NCI-H1694 (cell line): ENCODE data around the gene MED29.

Source experiments
- DNase-seq: peaks from one replicate; lab custom pipeline; 2025; lab: John Stamatoyannopoulos, UW

Gene MED29

GRCh38 chr19:39411081-39411831, 20.1 kb downstream of the MED29 start:
- DNase-seq, result no peak

- DNase-seq, result peak; percentile 95
Measured at GRCh38 chr19:39411832-39412099, 20.6 kb downstream of the MED29 start.

- peak; percentile 99 for DNase-seq
Measured at GRCh38 chr19:39412100-39412866, 21.1 kb downstream of the MED29 start, which contains the start of gene PLEKHG2. Gene PLEKHG2, plus strand, starts transcription at chr19:39412669. Its CDS starts 1,418 bp downstream, at chr19:39414087.

GRCh38 chr19:39412867-39413271, 21.7 kb downstream of the MED29 start:
- no peak for DNase-seq

- DNase-seq, result peak; percentile 27
Measured at GRCh38 chr19:39413272-39413910, 22.2 kb downstream of the MED29 start.

- DNase-seq, result no peak
Measured at GRCh38 chr19:39413911-39414608, 22.9 kb downstream of the MED29 start.

GRCh38 chr19:39415111-39416046, 24.2 kb downstream of the MED29 start:
- DNase-seq, result no peak

- DNase-seq, result no peak
Measured at GRCh38 chr19:39416152-39417120, 25.3 kb downstream of the MED29 start.

GRCh38 chr19:39417463-39418181, 26.4 kb downstream of the MED29 start:
- DNase-seq, result no peak

- no peak for DNase-seq
Measured at GRCh38 chr19:39419003-39419402, 27.8 kb downstream of the MED29 start.

- no peak for DNase-seq
Measured at GRCh38 chr19:39420769-39421168, 29.6 kb downstream of the MED29 start.

GRCh38 chr19:39422020-39422419, 30.8 kb downstream of the MED29 start:
- no peak for DNase-seq

GRCh38 chr19:39423258-39424086, 32.3 kb downstream of the MED29 start:
- no peak for DNase-seq

- no peak for DNase-seq
Measured at GRCh38 chr19:39424934-39425333, 33.8 kb downstream of the MED29 start.

- no peak for DNase-seq
Measured at GRCh38 chr19:39425744-39426143, 34.6 kb downstream of the MED29 start.

- no peak for DNase-seq
Measured at GRCh38 chr19:39426170-39426569, 35.0 kb downstream of the MED29 start.

GRCh38 chr19:39427707-39428106, 36.5 kb downstream of the MED29 start:
- DNase-seq, result no peak

- no peak for DNase-seq
Measured at GRCh38 chr19:39428283-39429112, 37.3 kb downstream of the MED29 start.
